ENCODE data around the gene PHACTR4. TPM values are rescaled to one million over a fixed set of nuclear protein-coding genes. Genes with fewer than 3 reads are reported as not detected.
"Not testable (repeated sequence)": the region's sequence is repeated elsewhere in the genome, so short reads cannot be mapped to it uniquely, and the experiment has no call there.

PHACTR4 gene
- total and polyA plus RNA-seq, 4 donors, result 14.2 to 40.2 (median 29.2) TPM

DNA sequence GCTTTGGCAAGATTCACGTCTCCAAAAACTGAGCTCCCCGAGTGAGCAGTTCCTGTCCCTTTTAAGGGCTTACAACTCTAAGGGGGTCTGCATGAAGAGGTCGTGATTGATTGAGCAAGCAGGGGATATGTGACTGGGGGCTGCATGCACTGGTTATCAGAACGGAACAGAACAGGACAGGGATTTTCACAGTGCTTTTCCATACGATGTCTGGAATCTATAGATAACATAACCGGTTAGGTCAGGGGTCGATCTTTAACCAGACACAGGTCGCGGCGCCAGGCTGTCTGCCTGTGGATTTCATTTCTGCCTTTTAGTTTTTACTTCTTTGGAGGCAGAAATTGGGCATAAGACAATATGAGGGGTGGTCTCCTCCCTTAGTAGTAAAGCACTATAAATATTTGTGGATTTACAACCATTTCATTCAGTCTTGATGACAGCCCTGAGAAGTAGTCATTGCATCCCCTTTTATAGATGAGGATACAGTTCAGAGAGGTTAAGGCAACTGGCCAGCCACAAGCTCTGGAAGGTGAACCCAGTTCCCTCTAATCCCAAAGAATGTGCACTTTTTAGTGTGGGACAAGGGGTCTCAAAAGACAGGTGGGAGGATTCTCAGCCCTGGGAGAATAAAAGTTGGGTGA lies 155.6 kb downstream of the PHACTR4 start:
- not testable (repeated sequence) for H3K36me3 ChIP-seq (ENCODE audit: control insufficient read depth, insufficient read depth, low read length); H3K4me3 ChIP-seq (ENCODE audit: low read depth, low read length); H3K9me3 ChIP-seq (ENCODE audit: control insufficient read depth, insufficient read depth, low read length); H3K4me1 ChIP-seq (ENCODE audit: control insufficient read depth, insufficient read depth, low read length); DNase-seq (ENCODE audit: low read depth in 4 of 6, low spot score in 6 of 6); H3K27ac ChIP-seq (ENCODE audit: low read depth, low read length); H3K27me3 ChIP-seq (ENCODE audit: control insufficient read depth, insufficient read depth, low read length)
- 86% methylated on average over 5 of the region's 10 CpGs for WGBS (ENCODE audit: insufficient coverage)

DNA sequence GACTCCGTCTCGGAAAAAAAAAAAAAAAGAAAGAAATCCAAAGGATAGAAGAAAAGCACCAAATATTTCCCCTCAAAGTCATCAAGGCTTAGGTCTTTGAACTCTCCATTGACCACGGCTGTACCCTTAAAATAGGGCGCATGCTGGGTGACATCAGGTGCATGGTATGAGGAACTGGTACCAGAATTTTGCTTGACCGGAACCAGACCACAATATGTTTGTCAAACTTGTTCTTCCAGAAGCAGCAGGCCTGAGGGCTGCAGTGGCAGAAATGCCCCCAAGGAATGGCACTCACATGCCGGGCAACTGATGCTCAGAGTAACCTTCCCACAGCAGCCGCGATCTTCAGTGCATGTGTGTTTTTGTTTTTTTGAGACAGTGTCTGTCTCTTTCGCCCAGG lies 157.3 kb downstream of the PHACTR4 start:
- H3K27me3 ChIP-seq (ENCODE audit: control insufficient read depth, insufficient read depth, low read length), result no peaks in the 10 kb centered on the region
- H3K27ac ChIP-seq (ENCODE audit: low read depth, low read length), result no peak overlapping the region
- no peak overlapping the region for H3K4me3 ChIP-seq (ENCODE audit: low read depth, low read length)
- H3K4me1 ChIP-seq (ENCODE audit: control insufficient read depth, insufficient read depth, low read length), result no peaks in the 10 kb centered on the region
- no peak for DNase-seq (ENCODE audit: low read depth in 4 of 6, low spot score in 6 of 6)
- 97% methylated on average over 5 of the region's 9 CpGs for WGBS (ENCODE audit: insufficient coverage)
- H3K9me3 ChIP-seq (ENCODE audit: control insufficient read depth, insufficient read depth, low read length), result no peaks in the 10 kb centered on the region
- peaks cover 24% of the 10 kb centered on the region for H3K36me3 ChIP-seq (ENCODE audit: control insufficient read depth, insufficient read depth, low read length)

- Histone ChIP-seq H3K27ac (ENCODE audit: low read depth, low read length) (no peak overlapping the region), H3K27me3 (ENCODE audit: control insufficient read depth, insufficient read depth, low read length) (no peaks in the 10 kb centered on the region), H3K4me1 (ENCODE audit: control insufficient read depth, insufficient read depth, low read length) (no peaks in the 10 kb centered on the region), H3K9me3 (ENCODE audit: control insufficient read depth, insufficient read depth, low read length) (no peaks in the 10 kb centered on the region), H3K4me3 (ENCODE audit: low read depth, low read length) (no peak overlapping the region), H3K36me3 (ENCODE audit: control insufficient read depth, insufficient read depth, low read length) (peaks cover 44% of the 10 kb centered on the region)
- 98% methylated on average over 20 of the region's 31 CpGs for WGBS (ENCODE audit: insufficient coverage)
- no peak for DNase-seq (ENCODE audit: low read depth in 4 of 6, low spot score in 6 of 6)
These were observed 160.9 kb downstream of the PHACTR4 start for GRCh38 chr1:28530456-28530855.

- WGBS (ENCODE audit: insufficient coverage), result 93% methylated on average over 4 of the region's 6 CpGs
- no peak for DNase-seq (ENCODE audit: low read depth in 4 of 6, low spot score in 6 of 6)
- H3K9me3 ChIP-seq (ENCODE audit: control insufficient read depth, insufficient read depth, low read length), result no peaks in the 10 kb centered on the region
- no peaks in the 10 kb centered on the region for H3K4me1 ChIP-seq (ENCODE audit: control insufficient read depth, insufficient read depth, low read length)
- no peaks in the 10 kb centered on the region for H3K27me3 ChIP-seq (ENCODE audit: control insufficient read depth, insufficient read depth, low read length)
- H3K4me3 ChIP-seq (ENCODE audit: low read depth, low read length), result no peak overlapping the region
- H3K36me3 ChIP-seq (ENCODE audit: control insufficient read depth, insufficient read depth, low read length), result peaks cover 71% of the 10 kb centered on the region
- H3K27ac ChIP-seq (ENCODE audit: low read depth, low read length), result no peak overlapping the region
These were observed 165.1 kb downstream of the PHACTR4 start for GRCh38 chr1:28534671-28535070.

- WGBS (ENCODE audit: insufficient coverage), result 98% methylated on average over 6 of the region's 6 CpGs
- Histone ChIP-seq H3K36me3 (ENCODE audit: control insufficient read depth, insufficient read depth, low read length) (peaks cover 70% of the 10 kb centered on the region), H3K27me3 (ENCODE audit: control insufficient read depth, insufficient read depth, low read length) (no peaks in the 10 kb centered on the region), H3K4me3 (ENCODE audit: low read depth, low read length) (no peak overlapping the region), H3K27ac (ENCODE audit: low read depth, low read length) (no peak overlapping the region), H3K4me1 (ENCODE audit: control insufficient read depth, insufficient read depth, low read length) (no peaks in the 10 kb centered on the region), H3K9me3 (ENCODE audit: control insufficient read depth, insufficient read depth, low read length) (no peaks in the 10 kb centered on the region)
- DNase-seq (ENCODE audit: low read depth in 4 of 6, low spot score in 6 of 6), result no peak
These were observed 165.6 kb downstream of the PHACTR4 start for GRCh38 chr1:28535180-28535579.

DNA sequence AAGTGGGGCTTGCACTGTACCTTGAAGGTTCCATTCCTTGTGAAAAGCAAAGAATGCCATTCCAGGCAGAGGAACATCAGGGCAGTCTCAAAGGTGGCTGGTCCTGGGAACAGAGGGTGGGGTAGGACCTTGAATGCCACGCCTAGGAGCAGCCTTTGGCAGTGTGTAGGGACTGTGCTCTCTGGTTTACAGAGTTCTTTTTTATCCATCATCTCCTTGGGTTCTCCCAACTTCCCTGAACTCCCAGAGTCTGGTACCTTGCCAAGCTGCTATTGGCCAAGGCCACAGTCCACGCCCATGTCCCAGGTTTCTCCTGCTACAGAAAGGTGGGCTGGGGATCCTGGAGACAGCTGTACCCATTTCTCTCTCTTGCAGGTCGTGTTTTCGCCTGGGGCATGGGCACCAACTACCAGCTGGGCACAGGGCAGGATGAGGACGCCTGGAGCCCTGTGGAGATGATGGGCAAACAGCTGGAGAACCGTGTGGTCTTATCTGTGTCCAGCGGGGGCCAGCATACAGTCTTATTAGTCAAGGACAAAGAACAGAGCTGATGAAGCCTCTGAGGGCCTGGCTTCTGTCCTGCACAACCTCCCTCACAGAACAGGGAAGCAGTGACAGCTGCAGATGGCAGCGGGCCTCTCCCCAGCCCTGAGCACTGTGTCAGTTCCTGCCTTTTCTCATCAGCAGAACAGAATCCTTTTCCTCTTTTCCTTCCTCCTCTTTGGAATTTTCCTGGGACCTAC lies 168.1 kb downstream of the PHACTR4 start:
- Histone ChIP-seq H3K36me3 (ENCODE audit: control insufficient read depth, insufficient read depth, low read length) (peaks cover 46% of the 10 kb centered on the region), H3K27ac (ENCODE audit: low read depth, low read length) (no peak overlapping the region)
- WGBS (ENCODE audit: insufficient coverage), result 92% methylated on average over 8 of the region's 8 CpGs

DNA sequence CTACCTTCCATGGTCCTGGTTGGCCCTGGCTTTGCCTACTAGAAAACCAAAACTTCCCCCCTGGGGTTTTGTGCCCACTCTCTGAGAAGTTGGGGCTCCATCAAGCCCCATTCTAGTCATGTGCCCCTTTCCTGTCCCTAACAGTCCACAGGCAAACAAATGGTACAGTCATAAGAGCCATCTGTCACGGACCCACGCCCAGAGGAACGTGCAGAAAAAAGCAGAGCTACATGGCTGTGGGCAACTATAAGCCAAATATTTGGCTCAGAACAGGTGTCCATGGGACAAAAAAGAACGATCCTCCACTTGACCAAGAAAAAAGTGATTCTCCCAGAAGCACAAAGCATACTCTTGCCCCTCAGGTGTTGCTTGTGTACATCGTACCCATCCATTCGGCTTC lies 168.7 kb downstream of the PHACTR4 start:
- Histone ChIP-seq H3K4me1 (ENCODE audit: control insufficient read depth, insufficient read depth, low read length) (no peaks in the 10 kb centered on the region), H3K9me3 (ENCODE audit: control insufficient read depth, insufficient read depth, low read length) (no peaks in the 10 kb centered on the region), H3K36me3 (ENCODE audit: control insufficient read depth, insufficient read depth, low read length) (peaks cover 40% of the 10 kb centered on the region), H3K27me3 (ENCODE audit: control insufficient read depth, insufficient read depth, low read length) (no peaks in the 10 kb centered on the region), H3K4me3 (ENCODE audit: low read depth, low read length) (no peak overlapping the region), H3K27ac (ENCODE audit: low read depth, low read length) (no peak overlapping the region)
- 90% methylated on average over 6 of the region's 6 CpGs for WGBS (ENCODE audit: insufficient coverage)
- DNase-seq (ENCODE audit: low read depth in 4 of 6, low spot score in 6 of 6), result no peak

More for the DNA sequence above, 168.1 kb downstream of the PHACTR4 start:
- no peaks in the 10 kb centered on the region for H3K4me1 ChIP-seq (ENCODE audit: control insufficient read depth, insufficient read depth, low read length)
- H3K4me3 ChIP-seq (ENCODE audit: low read depth, low read length), result no peak overlapping the region
- peak in 1 of 6 donors; percentile 11 for DNase-seq (ENCODE audit: low read depth in 4 of 6, low spot score in 6 of 6)
- H3K27me3 ChIP-seq (ENCODE audit: control insufficient read depth, insufficient read depth, low read length), result no peaks in the 10 kb centered on the region
- no peaks in the 10 kb centered on the region for H3K9me3 ChIP-seq (ENCODE audit: control insufficient read depth, insufficient read depth, low read length)

- no peak overlapping the region for H3K27ac ChIP-seq (ENCODE audit: low read depth, low read length)
- no peak for DNase-seq (ENCODE audit: low read depth in 4 of 6, low spot score in 6 of 6)
- no peaks in the 10 kb centered on the region for H3K9me3 ChIP-seq (ENCODE audit: control insufficient read depth, insufficient read depth, low read length)
- H3K27me3 ChIP-seq (ENCODE audit: control insufficient read depth, insufficient read depth, low read length), result no peaks in the 10 kb centered on the region
- no peaks in the 10 kb centered on the region for H3K4me1 ChIP-seq (ENCODE audit: control insufficient read depth, insufficient read depth, low read length)
- H3K4me3 ChIP-seq (ENCODE audit: low read depth, low read length), result no peak overlapping the region
- peaks cover 26% of the 10 kb centered on the region for H3K36me3 ChIP-seq (ENCODE audit: control insufficient read depth, insufficient read depth, low read length)
- WGBS (ENCODE audit: insufficient coverage), result 100% methylated on average over 1 of the region's 7 CpGs
These were observed 171.1 kb downstream of the PHACTR4 start for GRCh38 chr1:28540651-28541050.

DNA sequence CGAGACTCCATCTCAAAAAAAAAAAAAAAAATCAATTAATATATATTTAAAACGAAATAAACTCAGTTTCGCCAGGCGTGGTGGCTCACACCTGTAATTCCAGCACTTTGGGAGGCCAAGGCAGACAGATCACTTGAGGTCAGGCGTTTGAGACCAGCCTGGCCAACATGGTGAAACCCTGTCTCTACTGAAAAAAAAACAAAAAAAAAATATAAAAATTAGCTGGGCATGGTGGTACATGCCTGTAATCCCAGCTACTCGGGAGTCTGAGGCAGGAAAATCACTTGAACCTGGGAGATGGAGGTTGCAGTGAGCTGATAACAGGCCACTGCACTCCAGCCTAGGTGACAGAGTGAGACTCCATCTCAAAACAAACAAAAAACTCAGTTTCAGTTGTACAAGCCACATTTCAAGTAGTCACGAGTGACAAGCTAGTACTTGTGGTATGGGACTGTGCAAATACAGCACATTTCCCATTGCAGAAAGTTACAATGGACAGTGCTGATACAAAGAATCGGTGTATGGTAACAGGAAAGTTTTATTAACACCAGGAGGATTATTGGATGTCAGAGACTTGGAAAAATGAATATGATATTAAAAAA lies 172.0 kb downstream of the PHACTR4 start:
- not testable (repeated sequence) for DNase-seq (ENCODE audit: low read depth in 4 of 6, low spot score in 6 of 6); H3K27me3 ChIP-seq (ENCODE audit: control insufficient read depth, insufficient read depth, low read length); H3K9me3 ChIP-seq (ENCODE audit: control insufficient read depth, insufficient read depth, low read length); H3K4me1 ChIP-seq (ENCODE audit: control insufficient read depth, insufficient read depth, low read length); H3K4me3 ChIP-seq (ENCODE audit: low read depth, low read length); H3K27ac ChIP-seq (ENCODE audit: low read depth, low read length)
- WGBS (ENCODE audit: insufficient coverage), result 100% methylated on average over 1 of the region's 8 CpGs
- peaks cover 18% of the 10 kb centered on the region for H3K36me3 ChIP-seq (ENCODE audit: control insufficient read depth, insufficient read depth, low read length)

GRCh38 chr1:28545246-28545628 lies 175.7 kb downstream of the PHACTR4 start:
- DNase-seq (ENCODE audit: low read depth in 4 of 6, low spot score in 6 of 6), result no peak
- Histone ChIP-seq H3K36me3 (ENCODE audit: control insufficient read depth, insufficient read depth, low read length) (no peaks in the 10 kb centered on the region), H3K4me3 (ENCODE audit: low read depth, low read length) (no peak overlapping the region), H3K27me3 (ENCODE audit: control insufficient read depth, insufficient read depth, low read length) (no peaks in the 10 kb centered on the region), H3K4me1 (ENCODE audit: control insufficient read depth, insufficient read depth, low read length) (no peaks in the 10 kb centered on the region), H3K9me3 (ENCODE audit: control insufficient read depth, insufficient read depth, low read length) (no peaks in the 10 kb centered on the region), H3K27ac (ENCODE audit: low read depth, low read length) (no peak overlapping the region)
- WGBS (ENCODE audit: insufficient coverage), result no CpG with 5 or more reads among the region's 4 CpGs

Data from spinal cord (tissue), 10 donors.